Parietal lobe (tissue), 1 donor: ENCODE results near the gene NIP7. TPM values are rescaled to one million over a fixed set of nuclear protein-coding genes. Genes with fewer than 3 reads are reported as not detected.

ENCODE experiments used
- total RNA-seq: library from RNA; depleted of rRNA; stranded (reverse); fragments of >200 nt; gene quantifications from one replicate; pipeline ENCODE4 v1.2.3, GENCODE V29; 2014

Gene NIP7
- 13.8 TPM for total RNA-seq

DNA sequence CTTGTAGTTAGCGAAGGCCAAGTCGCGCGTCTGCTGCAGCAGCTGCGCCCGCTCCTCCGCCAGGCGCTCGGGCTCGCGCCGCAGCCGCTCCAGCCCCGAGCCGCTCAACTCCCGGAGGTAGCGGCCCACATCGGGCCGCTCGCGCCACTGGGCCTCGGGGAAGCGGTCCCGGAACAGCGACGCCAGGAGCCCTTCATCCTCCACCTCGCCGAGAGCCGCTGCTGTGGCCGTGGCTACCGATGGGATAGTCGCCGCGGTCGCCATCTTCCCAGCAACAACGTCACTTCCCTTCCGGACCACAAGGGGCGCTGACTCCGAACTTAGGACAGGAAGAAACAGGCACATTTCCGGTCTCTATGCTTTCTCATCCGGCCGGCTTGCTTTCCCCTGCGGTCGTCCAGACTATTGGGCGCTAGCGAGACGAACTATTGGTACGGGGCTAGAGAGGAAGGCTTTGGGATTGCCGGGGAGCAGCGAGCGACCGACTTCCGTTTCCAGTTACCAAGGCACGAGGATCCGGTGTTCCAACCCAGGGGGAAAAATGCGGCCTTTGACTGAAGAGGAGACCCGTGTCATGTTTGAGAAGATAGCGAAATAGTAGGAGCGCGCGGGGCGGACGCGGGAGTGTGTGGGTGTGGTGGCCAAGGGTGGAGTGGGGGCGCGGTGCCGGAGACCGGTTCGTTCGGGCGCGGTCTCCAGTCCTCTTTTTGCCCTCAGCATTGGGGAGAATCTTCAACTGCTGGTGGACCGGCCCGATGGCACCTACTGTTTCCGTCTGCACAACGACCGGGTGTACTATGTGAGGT is at the start of gene NIP7, which contains the start of gene COG8:
NIP7 (plus strand) TSS at position 484 of the 806 bp plus-strand sequence; CDS start at position 542, 58 bp downstream.
COG8 (minus strand) TSS at position 276 of the 806 bp plus-strand sequence; CDS start at position 264, 12 bp downstream.

DNA sequence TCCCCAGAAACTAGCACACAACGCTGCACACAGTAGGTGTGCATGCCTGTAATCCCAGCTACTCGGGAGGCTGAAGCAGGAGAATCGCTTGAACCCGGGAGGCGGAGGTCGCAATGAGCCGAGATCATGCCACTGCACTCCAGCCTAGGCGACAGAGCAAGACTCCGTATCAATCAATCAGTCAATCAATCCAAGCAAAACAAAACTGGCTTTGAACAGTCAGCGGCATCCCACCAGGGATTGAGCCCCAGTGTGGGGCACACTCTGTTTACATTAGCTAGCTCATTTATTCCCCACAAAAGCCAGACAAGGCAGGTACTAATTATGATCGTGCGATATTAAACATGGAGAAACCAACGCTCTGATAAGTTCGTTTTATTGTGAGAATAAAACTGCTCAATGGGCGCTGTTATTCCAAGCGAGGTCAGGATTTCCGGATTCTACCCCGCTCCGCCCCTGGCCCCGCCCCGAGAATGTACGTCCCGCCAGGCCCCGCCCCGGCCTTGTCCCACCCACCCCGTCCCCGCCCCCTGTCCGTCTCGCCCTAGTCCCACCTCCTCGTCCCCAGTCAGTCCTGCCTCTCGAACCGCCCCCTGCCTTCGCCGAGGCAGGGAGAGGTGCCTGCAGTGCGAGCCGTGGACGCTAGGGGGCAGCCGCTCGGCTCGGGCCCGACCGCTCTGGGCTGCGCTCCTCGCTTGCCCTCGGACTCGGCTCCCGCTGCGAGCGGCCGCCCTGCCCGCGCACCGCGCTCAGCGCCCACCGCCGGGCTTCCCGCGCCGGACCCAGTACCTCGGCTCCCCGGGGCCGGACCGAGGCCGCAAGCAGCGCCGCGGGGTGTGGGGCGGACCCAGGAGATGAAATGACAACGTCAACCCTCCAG is 28.7 kb upstream of the NIP7 start, which contains the start of gene VPS4A:
VPS4A (plus strand) TSS at position 698 of the 880 bp plus-strand sequence; CDS start at position 860, 162 bp downstream.

DNA sequence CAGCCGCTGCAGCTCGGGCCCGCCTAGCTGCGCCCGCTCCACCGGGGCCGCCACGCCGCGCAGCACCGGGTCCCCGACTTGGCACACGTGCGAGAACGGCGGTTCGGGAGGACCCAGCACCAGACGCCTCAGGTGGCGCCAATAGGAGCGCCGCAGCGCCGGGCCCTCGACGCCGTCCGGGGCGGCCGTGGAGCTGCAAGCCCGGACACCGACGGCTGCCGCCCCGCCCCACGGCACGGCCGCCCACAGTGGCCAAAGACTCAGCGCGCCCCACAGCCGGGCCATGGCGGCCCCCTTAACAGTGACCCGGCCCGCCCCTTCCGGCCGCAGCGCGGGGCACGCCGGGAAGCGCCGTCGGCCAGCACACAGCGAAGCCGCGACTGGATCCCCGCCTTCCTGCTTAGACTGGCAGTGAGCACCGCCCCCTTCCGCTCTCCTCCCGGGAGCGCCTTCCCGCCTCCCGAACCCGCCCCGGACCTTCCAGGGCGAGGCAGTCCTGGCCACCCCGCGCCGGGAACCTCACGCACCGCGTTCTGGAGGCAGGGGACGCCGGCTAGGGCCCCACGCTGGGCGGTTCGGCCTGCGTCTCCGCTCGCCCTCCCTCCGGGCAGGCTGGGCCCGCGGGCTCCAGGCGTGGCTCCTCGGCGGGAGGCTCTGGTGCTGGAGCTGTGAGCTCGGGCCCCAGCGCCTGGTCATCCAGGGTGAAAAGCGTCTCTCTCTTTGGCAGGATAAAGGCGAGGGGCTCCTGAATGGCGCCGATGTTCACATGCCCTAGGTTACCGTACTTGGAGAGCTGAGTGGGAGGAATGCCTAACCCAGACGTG is 9.1 kb upstream of the NIP7 start, which contains the start of gene PDF:
PDF (minus strand) TSS at position 303 of the 824 bp plus-strand sequence; CDS start at position 285, 18 bp downstream.

DNA sequence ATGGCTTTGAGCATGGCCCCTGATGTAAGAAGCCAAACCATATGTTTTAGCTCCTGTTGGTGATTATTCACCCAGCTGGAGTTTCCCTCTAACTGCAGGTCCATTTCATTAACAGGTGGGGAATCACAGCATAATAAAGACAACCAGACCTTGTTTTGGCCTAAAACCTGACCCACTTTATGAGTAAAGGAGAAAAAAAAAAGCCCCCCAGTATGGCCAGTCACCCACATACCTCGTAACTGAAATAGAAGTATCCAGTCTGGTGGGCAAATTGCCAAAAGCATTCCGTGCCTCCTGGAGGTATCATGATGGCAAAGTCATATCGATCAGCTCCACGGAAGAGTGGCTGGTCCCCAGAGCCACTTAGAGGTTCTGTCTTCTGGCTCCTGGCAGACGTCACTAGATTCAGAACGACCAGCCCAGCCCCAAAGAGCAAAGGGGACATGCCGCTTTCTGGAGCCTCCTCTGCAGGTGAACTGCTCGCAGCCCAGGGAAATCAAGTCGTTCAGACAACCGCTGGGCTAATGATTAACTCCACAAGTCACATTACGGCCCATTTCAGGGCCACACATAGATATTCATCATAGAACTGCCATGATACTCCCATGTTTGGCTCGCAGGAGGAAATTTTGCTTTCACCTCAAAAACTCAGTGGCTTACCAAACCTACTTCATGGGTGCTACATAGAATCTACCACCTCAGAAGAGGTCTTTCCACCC is 11.9 kb downstream of the NIP7 start, which contains the start of gene TMED6:
TMED6 (minus strand) TSS at position 478 of the 719 bp plus-strand sequence; CDS start at position 445, 33 bp downstream.

Other genes starting within 250 kb of the NIP7 start
- 9.7 TPM for gene HAS3, start 234.1 kb upstream of the NIP7 start, total RNA-seq
- 43.5 TPM for gene CHTF8, start 207.2 kb upstream of the NIP7 start, total RNA-seq
- gene UTP4, start 207.1 kb upstream of the NIP7 start, total RNA-seq = 30.0 TPM
- 12.2 TPM for gene SNTB2, start 152.6 kb upstream of the NIP7 start, total RNA-seq
- 33.8 TPM for gene VPS4A, start 28.4 kb upstream of the NIP7 start, total RNA-seq
- gene PDF, start 9.2 kb upstream of the NIP7 start, total RNA-seq = 16.9 TPM
- gene COG8, start 208 bp upstream of the NIP7 start, total RNA-seq = 59.2 TPM
- gene TMED6, start 12.0 kb downstream of the NIP7 start, total RNA-seq = not detected
- gene TERF2, start 46.2 kb downstream of the NIP7 start, total RNA-seq = 25.7 TPM
- 67.0 TPM for gene CYB5B, start 84.8 kb downstream of the NIP7 start, total RNA-seq
- 71.4 TPM for gene NFAT5, start 226.2 kb downstream of the NIP7 start, total RNA-seq